LNCAP (cell line): ENCODE data around the gene ATG5.

Experiments
- CTCF ChIP-seq: fragments of 450-650 bp; IDR thresholded peaks from 2 replicates; pipeline ENCODE4 v1.5.1; 2017; ENCODE audit warnings: mild to moderate bottlenecking

ATG5 gene

DNA sequence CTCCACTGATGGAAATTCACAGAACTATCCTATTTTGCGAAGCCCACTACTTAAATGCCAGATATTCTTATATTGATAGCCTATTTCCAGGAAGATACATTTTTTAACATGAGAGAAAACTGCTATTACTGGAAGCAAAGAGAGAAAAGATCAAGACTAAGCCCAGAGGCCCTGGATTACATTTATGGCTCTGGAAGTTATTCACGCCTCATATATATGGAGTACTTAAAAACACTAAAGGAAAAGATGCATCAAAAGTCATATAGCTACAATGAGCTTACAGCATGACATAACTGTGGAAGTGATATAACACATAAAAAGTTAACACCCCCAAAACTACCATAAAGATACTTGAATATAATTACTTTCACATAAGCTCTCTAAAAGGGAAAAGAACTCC, 19.8 kb downstream of the ATG5 start:
- no peak for TF ChIP-seq CTCF

DNA sequence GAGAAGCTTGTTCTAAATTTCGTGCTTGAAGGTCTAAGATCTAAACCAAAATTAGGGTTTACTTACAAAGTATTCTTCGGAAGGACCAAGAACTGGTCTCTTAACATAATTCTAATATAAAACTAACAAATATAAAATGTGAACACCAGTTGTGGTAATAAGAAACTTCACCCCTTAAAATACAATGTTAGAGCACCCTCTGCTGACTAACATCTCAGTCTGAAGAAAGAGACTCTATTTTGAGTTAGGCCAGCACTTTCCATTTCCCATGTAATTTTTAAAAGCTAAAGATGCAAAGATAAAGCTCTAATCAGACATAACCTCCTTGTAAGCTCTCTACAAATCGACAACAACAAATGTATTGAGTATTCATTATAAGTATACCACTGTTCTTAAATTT, 24.6 kb downstream of the ATG5 start:
- peak; percentile 71 for TF ChIP-seq CTCF

GRCh38 chr6:106300020-106300780, 25.4 kb downstream of the ATG5 start:
- no peak for TF ChIP-seq CTCF

GRCh38 chr6:106293116-106293515, 32.4 kb downstream of the ATG5 start:
- TF ChIP-seq CTCF, result no peak

DNA sequence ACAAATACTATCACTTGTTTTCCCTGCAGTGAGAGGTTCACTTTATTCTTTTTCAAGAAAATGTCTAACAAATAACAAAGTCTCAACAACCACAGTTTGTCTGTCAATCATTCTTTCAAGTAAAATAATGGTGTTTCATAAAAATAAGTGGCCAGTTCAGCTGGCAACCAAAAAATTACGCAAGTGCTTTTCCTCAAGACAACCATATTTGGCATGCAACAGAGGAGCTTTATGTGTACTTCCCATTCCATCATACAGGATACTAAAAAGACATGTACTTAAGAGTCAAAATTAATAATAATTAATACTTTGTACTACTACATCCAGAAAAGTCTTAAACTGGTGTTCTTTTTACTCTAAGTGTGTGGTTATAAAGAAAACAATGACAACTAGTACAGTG, 34.6 kb downstream of the ATG5 start:
- no peak for TF ChIP-seq CTCF

DNA sequence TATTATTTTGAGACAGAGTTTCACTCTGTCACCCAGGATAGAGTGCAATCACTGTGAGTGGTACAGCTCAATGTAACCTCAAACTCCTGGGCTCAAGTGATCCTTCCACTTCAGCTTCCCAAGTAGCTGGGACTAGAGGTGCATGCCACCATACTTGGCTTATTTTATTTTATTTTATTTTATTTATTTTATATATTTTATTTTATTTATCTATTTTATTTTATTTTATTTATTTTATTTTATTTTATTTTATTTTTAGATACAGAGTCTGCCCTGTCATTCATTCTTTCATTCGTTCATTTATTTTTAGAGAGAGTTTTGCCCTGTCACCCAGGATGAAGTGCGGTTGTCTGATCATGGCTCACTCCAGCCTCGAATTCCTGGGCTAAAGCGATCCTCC, 35.5 kb downstream of the ATG5 start:
- no peak for TF ChIP-seq CTCF

GRCh38 chr6:106287215-106287614, 38.3 kb downstream of the ATG5 start:
- TF ChIP-seq CTCF, result no peak

DNA sequence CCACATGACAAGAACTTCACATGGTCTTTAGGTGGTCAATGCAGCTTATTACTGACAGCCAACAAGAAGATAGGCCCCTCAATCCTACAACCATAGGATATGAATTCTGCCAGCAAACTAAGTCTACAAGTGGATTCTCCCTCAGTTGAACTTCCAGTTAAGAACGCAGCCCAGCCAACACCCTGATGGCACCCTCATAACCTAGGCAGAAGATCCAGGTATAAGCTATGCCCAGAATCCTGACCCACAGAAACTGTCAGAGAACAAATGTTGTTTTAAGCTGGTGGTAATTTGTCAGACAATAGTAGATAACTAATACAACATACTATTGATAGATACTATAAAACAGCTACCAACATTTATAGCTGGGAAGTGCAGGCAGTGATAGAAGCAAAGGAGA, 38.8 kb downstream of the ATG5 start:
- no peak for TF ChIP-seq CTCF
